Right ventricle myocardium inferior (tissue), 1 donor: ENCODE data around the gene MT1X. TPM values are rescaled to one million over a fixed set of nuclear protein-coding genes. Genes with fewer than 3 reads are reported as not detected.
"Not testable (repeated sequence)": the region's sequence is repeated elsewhere in the genome, so short reads cannot be mapped to it uniquely, and the experiment has no call there.

Experiments used
- ATAC-seq: fragments of 200-7000 bp; cut with Tn5 transposase; one replicate; pipeline ENCODE4 v1.9.1; 2020; ENCODE audit warnings: mild to moderate bottlenecking, moderate library complexity
- DNase-seq: peaks from one replicate; pipeline ENCODE4 v3.0.0; 2021; ENCODE audit errors: missing footprints
- intact Hi-C: fragments of 100-400 bp; cut with DNase I; formaldehyde crosslinking; loops from one replicate; pipeline ENCODE4 v1.11.0; 2022
- total RNA-seq: library from RNA; stranded (reverse); fragmentation: NEBNext Ultra II Directional; extraction: Animal tissue kit (Norgen Biotek cat#: 25700); gene quantifications from one replicate; pipeline ENCODE4 v1.2.1, GENCODE V29; 2021
- donor health status: DM: no; HTN: yes; CAD: no; lungs with severe emphysema.

The MT1X gene
- total RNA-seq, 1 donor from 2014 or later, result 108 TPM

GRCh38 chr16:56649820-56650219, 32.5 kb upstream of the MT1X start:
- no peak for DNase-seq
- intact Hi-C loops, result no loop called here
- ATAC-seq, result no peak

- ATAC-seq, result no peak
- intact Hi-C loops, result no loop called here
- no peak for DNase-seq
Measured at GRCh38 chr16:56651586-56651985, 30.7 kb upstream of the MT1X start, which contains the start of gene MT1B. MT1B (plus strand) TSS chr16:56651886; CDS start chr16:56651954, 68 bp downstream.

GRCh38 chr16:56652600-56652999, 29.7 kb upstream of the MT1X start:
- DNase-seq (no peak), ATAC-seq (no peak)
- intact Hi-C loops, result no loop called here

GRCh38 chr16:56653218-56653617, 29.1 kb upstream of the MT1X start:
- ATAC-seq, result no peak
- intact Hi-C loops, result no loop called here

GRCh38 chr16:56657555-56658326, 24.5 kb upstream of the MT1X start, which contains the start of gene MT1F:
MT1F (plus strand) TSS chr16:56657959; CDS start chr16:56658059, 100 bp downstream.
- ATAC-seq (peak; percentile 85), DNase-seq (peak; percentile 83)
- intact Hi-C loops, result no loop called here

More at GRCh38 chr16:56653218-56653617, 29.1 kb upstream of the MT1X start:
- no peak for DNase-seq

- ATAC-seq (no peak), DNase-seq (no peak)
- intact Hi-C loops, result no loop called here
Measured at GRCh38 chr16:56658327-56658875, 23.9 kb upstream of the MT1X start.

- intact Hi-C loops, result no loop called here
- ATAC-seq (no peak), DNase-seq (no peak)
Measured at GRCh38 chr16:56662357-56663354, 19.6 kb upstream of the MT1X start.

GRCh38 chr16:56664506-56664905, 17.8 kb upstream of the MT1X start:
- ATAC-seq (no peak), DNase-seq (no peak)
- intact Hi-C loops, result no loop called here

- intact Hi-C loops, result not testable (repeated sequence)
Measured at GRCh38 chr16:56665286-56666261, 16.7 kb upstream of the MT1X start.

GRCh38 chr16:56667581-56668571, 14.4 kb upstream of the MT1X start, which contains the start of gene MT1G:
MT1G (minus strand) TSS chr16:56668065; CDS start chr16:56667993, 72 bp downstream.
- intact Hi-C loops, result no loop called here
- ATAC-seq, result peak; percentile 73
- DNase-seq, result peak; percentile 82

More at GRCh38 chr16:56665286-56666261, 16.7 kb upstream of the MT1X start:
- ATAC-seq, DNase-seq: not testable (repeated sequence)

GRCh38 chr16:56669005-56669839, 13.0 kb upstream of the MT1X start, which contains the start of gene MT1H:
MT1H (plus strand) TSS chr16:56669814; CDS start chr16:56669885, 71 bp downstream.
- intact Hi-C loops, result no loop called here
- no peak for DNase-seq
- ATAC-seq, result no peak

- intact Hi-C loops, result no loop called here
- DNase-seq, result no peak
- ATAC-seq, result no peak
Measured at GRCh38 chr16:56669840-56670619, 12.2 kb upstream of the MT1X start.

GRCh38 chr16:56670620-56670934, 11.7 kb upstream of the MT1X start:
- intact Hi-C loops, result no loop called here
- ATAC-seq (no peak), DNase-seq (no peak)

GRCh38 chr16:56671691-56672090, 10.6 kb upstream of the MT1X start:
- DNase-seq, intact Hi-C loops, ATAC-seq: not testable (repeated sequence)

- intact Hi-C loops, DNase-seq, ATAC-seq: not testable (repeated sequence)
Measured at GRCh38 chr16:56672171-56672570, 10.1 kb upstream of the MT1X start.
